ACC112 (cell line): ENCODE results near the gene STK32B.

Source experiments
- H2AFZ ChIP-seq: fragments of 200-600 bp; sonication (generic); one replicate; pipeline ENCODE4 v1.6.0; 2017; ENCODE audit warnings: antibody characterized with exemption, low read length; ENCODE audit not compliant: unreplicated experiment
- H3K27ac ChIP-seq: fragments of 200-600 bp; sonication (generic); 2 replicates; pipeline ENCODE4 v1.5.1; 2014; ENCODE audit warnings: low read depth, mild to moderate bottlenecking, antibody characterized with exemption, low read length, moderate library complexity
- H3K27me3 ChIP-seq: fragments of 200-600 bp; sonication (generic); 2 replicates; pipeline ENCODE4 v1.6.1; 2014; ENCODE audit warnings: mild to moderate bottlenecking, antibody characterized with exemption, low read length, moderate library complexity, mixed read lengths; ENCODE audit not compliant: insufficient read depth
- H3K36me3 ChIP-seq: fragments of 200-600 bp; sonication (generic); 2 replicates; pipeline ENCODE4 v1.6.1; 2016; ENCODE audit warnings: mild to moderate bottlenecking, antibody characterized with exemption, low read length, moderate library complexity, mixed read lengths; ENCODE audit not compliant: insufficient read depth
- H3K4me1 ChIP-seq: fragments of 200-600 bp; sonication (generic); one replicate; pipeline ENCODE4 v1.6.1; 2016; ENCODE audit warnings: low read length, mixed read lengths; ENCODE audit not compliant: insufficient read depth, unreplicated experiment, control insufficient read depth
- H3K4me3 ChIP-seq: fragments of 200-600 bp; sonication (generic); 2 replicates; pipeline ENCODE4 v1.5.1; 2014; ENCODE audit warnings: mild to moderate bottlenecking, low read depth, low read length
- H3K79me2 ChIP-seq: fragments of 200-600 bp; sonication (generic); one replicate; pipeline ENCODE4 v1.6.0; 2016; ENCODE audit warnings: low read length; ENCODE audit not compliant: control insufficient read depth, unreplicated experiment, insufficient read depth

STK32B gene

GRCh38 chr4:5041699-5042098 is 9.6 kb upstream of the STK32B start:
- Histone ChIP-seq H3K27me3 (0 out of 2 replicates have a peak, but pooled peaks cover 2% of the 10 kb centered on the region), H3K79me2 (no peaks in the 10 kb centered on the region), H3K36me3 (no peaks in the 10 kb centered on the region), H3K4me3 (no peak overlapping the region), H2AFZ (no peak overlapping the region), H3K4me1 (peaks cover 26% of the 10 kb centered on the region), H3K27ac (no peak overlapping the region)

- Histone ChIP-seq H3K36me3 (no peaks in the 10 kb centered on the region), H2AFZ (no peak overlapping the region), H3K4me1 (peaks cover 13% of the 10 kb centered on the region), H3K27ac (no peak overlapping the region), H3K27me3 (0 out of 2 replicates have a peak, but pooled peaks cover 2% of the 10 kb centered on the region), H3K4me3 (no peak overlapping the region), H3K79me2 (no peaks in the 10 kb centered on the region)
Measured at GRCh38 chr4:5043579-5043978, 7.7 kb upstream of the STK32B start.

GRCh38 chr4:5044341-5044740 is 6.9 kb upstream of the STK32B start:
- Histone ChIP-seq H3K27ac (no peak overlapping the region), H2AFZ (no peak overlapping the region), H3K36me3 (no peaks in the 10 kb centered on the region), H3K79me2 (no peaks in the 10 kb centered on the region), H3K4me1 (peaks cover 9% of the 10 kb centered on the region), H3K4me3 (no peak overlapping the region), H3K27me3 (0 out of 2 replicates have a peak, but pooled peaks cover 2% of the 10 kb centered on the region)

- Histone ChIP-seq H3K79me2 (no peaks in the 10 kb centered on the region), H2AFZ (no peak overlapping the region), H3K36me3 (no peaks in the 10 kb centered on the region), H3K4me3 (no peak overlapping the region), H3K27ac (no peak overlapping the region), H3K27me3 (0 out of 2 replicates have a peak, but pooled peaks cover 2% of the 10 kb centered on the region), H3K4me1 (peaks cover 9% of the 10 kb centered on the region)
Measured at GRCh38 chr4:5045097-5045496, 6.2 kb upstream of the STK32B start.

- Histone ChIP-seq H3K27ac (no peak overlapping the region), H3K4me3 (no peak overlapping the region), H3K4me1 (peaks cover 9% of the 10 kb centered on the region), H3K27me3 (0 out of 2 replicates have a peak, but pooled peaks cover 2% of the 10 kb centered on the region), H3K79me2 (no peaks in the 10 kb centered on the region), H2AFZ (no peak overlapping the region), H3K36me3 (no peaks in the 10 kb centered on the region)
Measured at GRCh38 chr4:5048721-5049120, 2.6 kb upstream of the STK32B start.

- Histone ChIP-seq H3K27me3 (0 out of 2 replicates have a peak, but pooled peaks cover 2% of the 10 kb centered on the region), H3K4me1 (no peaks in the 10 kb centered on the region), H3K79me2 (no peaks in the 10 kb centered on the region), H2AFZ (peak overlapping the region; percentile 66), H3K4me3 (peak overlapping the region; percentile 77), H3K36me3 (no peaks in the 10 kb centered on the region), H3K27ac (no peak overlapping the region)
Measured at GRCh38 chr4:5050520-5051277, 581 bp upstream of the STK32B start.

- Histone ChIP-seq H3K4me3 (peak overlapping the region; percentile 77), H3K79me2 (no peaks in the 10 kb centered on the region), H3K27me3 (no peaks in the 10 kb centered on the region), H3K4me1 (no peaks in the 10 kb centered on the region), H2AFZ (peak overlapping the region; percentile 66), H3K36me3 (no peaks in the 10 kb centered on the region), H3K27ac (no peak overlapping the region)
Measured at GRCh38 chr4:5052204-5052702, 973 bp downstream of the STK32B start.

GRCh38 chr4:5052726-5053425 is 1.6 kb downstream of the STK32B start:
- Histone ChIP-seq H3K79me2 (no peaks in the 10 kb centered on the region), H3K27me3 (no peaks in the 10 kb centered on the region), H3K4me3 (peak overlapping the region; percentile 77), H3K36me3 (no peaks in the 10 kb centered on the region), H3K4me1 (no peaks in the 10 kb centered on the region), H2AFZ (no peak overlapping the region), H3K27ac (no peak overlapping the region)

- Histone ChIP-seq H3K27ac (no peak overlapping the region), H3K79me2 (no peaks in the 10 kb centered on the region), H3K27me3 (no peaks in the 10 kb centered on the region), H3K36me3 (no peaks in the 10 kb centered on the region), H3K4me1 (no peaks in the 10 kb centered on the region), H2AFZ (no peak overlapping the region), H3K4me3 (no peak overlapping the region)
Measured at GRCh38 chr4:5054532-5054931, 3.3 kb downstream of the STK32B start.

- Histone ChIP-seq H3K79me2 (no peaks in the 10 kb centered on the region), H3K27ac (no peak overlapping the region), H2AFZ (no peak overlapping the region), H3K4me3 (no peak overlapping the region), H3K27me3 (no peaks in the 10 kb centered on the region), H3K4me1 (no peaks in the 10 kb centered on the region), H3K36me3 (no peaks in the 10 kb centered on the region)
Measured at GRCh38 chr4:5055411-5055810, 4.1 kb downstream of the STK32B start.
